HepG2 (cell line): ENCODE data around the gene PARS2. TPM values are rescaled to one million over a fixed set of nuclear protein-coding genes. Genes with fewer than 3 reads are reported as not detected.

ENCODE experiments used
- CC2D1A ChIP-seq: sonication (generic); formaldehyde crosslinking; IDR thresholded peaks from 2 replicates; pipeline ENCODE4 v1.8.1; 2023; ENCODE audit warnings: mild to moderate bottlenecking, missing genetic modification reagents
- FOXM1 ChIP-seq: sonication (generic); formaldehyde crosslinking; IDR thresholded peaks from 2 replicates; pipeline ENCODE4 v1.5.0; 2020; ENCODE audit warnings: missing genetic modification reagents
- GZF1 ChIP-seq: sonication (generic); formaldehyde crosslinking; IDR thresholded peaks from 2 replicates; pipeline ENCODE4 v1.5.1; 2020; ENCODE audit warnings: mild to moderate bottlenecking, missing genetic modification reagents
- KLF16 ChIP-seq, 2 experiments: sonication (generic) in 1 of 2; formaldehyde crosslinking in 1 of 2; IDR thresholded peaks; 2 replicates each; pipeline versions ENCODE4 v1.6.1 to v1.8.0; 2016 to 2023; ENCODE audit warnings: missing genetic modification reagents in 2 of 2, missing compliant biosample characterization in 1 of 2
- NCOR1 ChIP-seq: fragments of 200-600 bp; sonication (generic); IDR thresholded peaks from 2 replicates; pipeline ENCODE4 v1.7.0; 2017; ENCODE audit warnings: antibody characterized with exemption, low read length, borderline replicate concordance
- SNAI1 ChIP-seq: sonication (generic); formaldehyde crosslinking; IDR thresholded peaks from 2 replicates; pipeline ENCODE4 v1.5.0; 2020; ENCODE audit warnings: mild to moderate bottlenecking, missing genetic modification reagents, borderline replicate concordance
- ZBTB21 ChIP-seq: sonication (generic); formaldehyde crosslinking; IDR thresholded peaks from 2 replicates; pipeline ENCODE4 v1.4.0; 2020; ENCODE audit warnings: missing genetic modification reagents
- ZNF24 ChIP-seq: fragments of 450-650 bp; IDR thresholded peaks from 2 replicates; pipeline ENCODE4 v1.6.1; 2017; ENCODE audit warnings: antibody characterized with exemption, mild to moderate bottlenecking
- ZNF264 ChIP-seq: sonication (generic); formaldehyde crosslinking; IDR thresholded peaks from 2 replicates; pipeline ENCODE4 v1.4.0; 2020; ENCODE audit warnings: missing genetic modification reagents
- ZNF274 ChIP-seq: sonication (generic); formaldehyde crosslinking; IDR thresholded peaks from 2 replicates; pipeline ENCODE4 v1.5.1; 2020; ENCODE audit warnings: mild to moderate bottlenecking, missing genetic modification reagents
- ZNF3 ChIP-seq: IDR thresholded peaks from 2 replicates; pipeline ENCODE4 v1.7.0; 2017; ENCODE audit warnings: inconsistent platforms
- ZNF549 ChIP-seq: sonication (generic); formaldehyde crosslinking; IDR thresholded peaks from 2 replicates; pipeline ENCODE4 v1.5.0; 2020; ENCODE audit warnings: missing genetic modification reagents
- ZNF629 ChIP-seq: sonication (generic); formaldehyde crosslinking; conservative IDR thresholded peaks from 2 replicates; pipeline ENCODE4 v1.5.0; 2020; ENCODE audit warnings: missing genetic modification reagents
- ZNF746 ChIP-seq: sonication (generic); formaldehyde crosslinking; IDR thresholded peaks from 2 replicates; pipeline ENCODE4 v1.8.0; 2022; ENCODE audit warnings: mild to moderate bottlenecking, missing genetic modification reagents
- ZNF768 ChIP-seq: sonication (generic); formaldehyde crosslinking; IDR thresholded peaks from 2 replicates; pipeline ENCODE4 v1.4.0; 2020; ENCODE audit warnings: missing genetic modification reagents
- ZNF850 ChIP-seq: sonication (generic); formaldehyde crosslinking; conservative IDR thresholded peaks from 2 replicates; pipeline ENCODE4 v1.9.0; 2021; ENCODE audit warnings: mild to moderate bottlenecking, missing genetic modification reagents
- polyA plus RNA-seq, 8 experiments: library from polyadenylated mRNA; depleted of rRNA in 3 of 8; stranded (reverse) in 7 of 8; unstranded in 1 of 8; fragments of >200 nt; fragmentation: Illumina TruSeq in 4 of 8; extraction: Trizol in 4 of 8; gene quantifications; 2 replicates each; pipeline versions ENCODE4 v1.2.1 to v1.2.3, GENCODE V29; 2011 to 2016; ENCODE audit warnings: low read depth in 4 of 8, missing spikeins in 1 of 8, mixed read lengths in 1 of 8; ENCODE audit not compliant: insufficient read depth in 1 of 8
- total RNA-seq, 5 experiments: library from RNA; depleted of rRNA; stranded (reverse); fragments of >200 nt; fragmentation: Illumina TruSeq; extraction: Trizol; gene quantifications; 2 replicates each; pipeline ENCODE4 v1.2.3, GENCODE V29; 2016; ENCODE audit warnings: low read depth in 1 of 5
- TF ChIP-seq, protein P1 (sequence below): sonication (generic); formaldehyde crosslinking; IDR thresholded peaks from 2 replicates; pipeline ENCODE4 v1.5.1; 2020; ENCODE audit warnings: missing genetic modification reagents, mild to moderate bottlenecking, borderline replicate concordance
- TF ChIP-seq, protein P2 (sequence below): sonication (generic); formaldehyde crosslinking; IDR thresholded peaks from 2 replicates; pipeline ENCODE4 v1.5.1; 2020; ENCODE audit warnings: missing genetic modification reagents, mild to moderate bottlenecking, borderline replicate concordance
- TF ChIP-seq, protein P3 (sequence below): sonication (generic); formaldehyde crosslinking; IDR thresholded peaks from 2 replicates; pipeline ENCODE4 v1.4.0; 2020; ENCODE audit warnings: mild to moderate bottlenecking, missing genetic modification reagents
- TF ChIP-seq, protein P4 (sequence below): sonication (generic); formaldehyde crosslinking; conservative IDR thresholded peaks from 2 replicates; pipeline ENCODE4 v1.4.0; 2020; ENCODE audit warnings: missing genetic modification reagents

Gene PARS2
- total and polyA plus RNA-seq, 2 of the 13 experiments (the other 11 are each of a cell fraction or from before 2014, with no cell fraction given) = 2.4 to 4.6 TPM

DNA sequence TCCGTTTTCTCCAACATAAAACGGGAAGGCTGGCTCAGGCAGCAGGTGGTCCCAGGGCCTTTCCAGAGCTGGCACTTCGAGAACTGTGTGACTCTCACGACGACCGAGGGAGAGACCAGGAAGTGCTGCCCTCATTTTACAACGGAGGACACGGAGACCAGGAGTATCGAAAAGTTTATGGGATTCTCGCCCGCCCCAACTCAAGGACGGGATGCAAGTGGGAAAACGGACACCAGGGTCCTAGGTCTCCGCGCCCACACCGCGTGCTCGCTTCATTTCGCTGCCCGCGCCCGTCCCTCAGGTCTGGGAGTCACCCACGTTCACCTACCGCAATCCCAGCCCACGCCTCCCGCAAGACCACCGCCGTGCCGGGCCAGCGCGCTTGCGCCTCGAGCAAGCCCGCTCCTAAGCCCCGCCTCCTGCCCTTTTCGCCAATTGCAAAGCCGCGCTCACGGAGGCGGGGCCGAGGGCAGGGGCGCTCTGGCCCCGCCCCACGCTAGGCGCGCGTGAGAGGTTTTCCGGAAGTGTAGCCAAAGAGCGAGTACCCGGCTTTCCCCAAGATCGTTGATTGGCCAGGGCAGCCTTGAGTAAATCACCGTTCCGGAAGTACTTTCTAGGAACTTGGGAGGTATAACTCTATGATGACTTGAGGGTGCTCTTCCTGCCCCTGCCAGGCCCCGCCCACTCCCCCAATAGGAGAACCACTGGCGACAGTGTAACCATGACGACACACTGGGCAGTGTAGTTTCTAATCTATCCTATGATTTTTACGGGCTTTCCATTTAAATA, at the start of gene PARS2 (continued):
- TF ChIP-seq, protein P1, sequence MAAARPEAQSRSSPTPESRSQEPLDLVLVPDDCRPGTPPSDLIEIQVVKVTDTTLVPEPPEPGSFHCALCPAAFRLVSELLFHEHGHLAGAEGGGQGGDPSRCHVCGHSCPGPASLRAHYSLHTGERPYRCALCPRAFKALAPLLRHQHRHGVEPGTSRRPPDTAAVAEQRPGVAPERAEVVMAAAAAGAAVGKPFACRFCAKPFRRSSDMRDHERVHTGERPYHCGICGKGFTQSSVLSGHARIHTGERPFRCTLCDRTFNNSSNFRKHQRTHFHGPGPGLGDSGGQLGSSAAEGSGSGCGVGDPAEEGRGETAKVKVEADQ = peak; percentile 64; the same call in 1 of the 2 replicates
- TF ChIP-seq ZBTB21 (no peak), ZNF264 (no peak), ZNF850 (CRISPR knock-in tag) (no peak), ZNF768 (CRISPR knock-in tag) (peak; percentile 62; the same call in 1 of the 2 replicates), ZNF274 (CRISPR knock-in tag) (0 out of 2 replicates have a peak, but pooled peaks have one; percentile 54), KLF16 (CRISPR knock-in tag; IDR thresholded peaks at IDR 0.05) (peak in 1 of 2 experiments; percentile 49; a peak in 1 of 4 replicates), SNAI1 (CRISPR knock-in tag) (no peak), GZF1 (no peak), ZNF746 (CRISPR knock-in tag) (no peak; the same call in 1 of the 2 replicates), ZNF3 (CRISPR knock-in tag) (no peak), FOXM1 (CRISPR knock-in tag) (no peak), NCOR1 (no peak), CC2D1A (CRISPR knock-in tag) (no peak), ZNF24 (no peak), ZNF549 (CRISPR knock-in tag) (no peak), ZNF629 (CRISPR knock-in tag) (no peak)
- TF ChIP-seq, protein P2, sequence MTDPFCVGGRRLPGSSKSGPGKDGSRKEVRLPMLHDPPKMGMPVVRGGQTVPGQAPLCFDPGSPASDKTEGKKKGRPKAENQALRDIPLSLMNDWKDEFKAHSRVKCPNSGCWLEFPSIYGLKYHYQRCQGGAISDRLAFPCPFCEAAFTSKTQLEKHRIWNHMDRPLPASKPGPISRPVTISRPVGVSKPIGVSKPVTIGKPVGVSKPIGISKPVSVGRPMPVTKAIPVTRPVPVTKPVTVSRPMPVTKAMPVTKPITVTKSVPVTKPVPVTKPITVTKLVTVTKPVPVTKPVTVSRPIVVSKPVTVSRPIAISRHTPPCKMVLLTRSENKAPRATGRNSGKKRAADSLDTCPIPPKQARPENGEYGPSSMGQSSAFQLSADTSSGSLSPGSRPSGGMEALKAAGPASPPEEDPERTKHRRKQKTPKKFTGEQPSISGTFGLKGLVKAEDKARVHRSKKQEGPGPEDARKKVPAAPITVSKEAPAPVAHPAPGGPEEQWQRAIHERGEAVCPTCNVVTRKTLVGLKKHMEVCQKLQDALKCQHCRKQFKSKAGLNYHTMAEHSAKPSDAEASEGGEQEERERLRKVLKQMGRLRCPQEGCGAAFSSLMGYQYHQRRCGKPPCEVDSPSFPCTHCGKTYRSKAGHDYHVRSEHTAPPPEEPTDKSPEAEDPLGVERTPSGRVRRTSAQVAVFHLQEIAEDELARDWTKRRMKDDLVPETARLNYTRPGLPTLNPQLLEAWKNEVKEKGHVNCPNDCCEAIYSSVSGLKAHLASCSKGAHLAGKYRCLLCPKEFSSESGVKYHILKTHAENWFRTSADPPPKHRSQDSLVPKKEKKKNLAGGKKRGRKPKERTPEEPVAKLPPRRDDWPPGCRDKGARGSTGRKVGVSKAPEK (CRISPR knock-in tag) = no peak
- TF ChIP-seq, protein P3, sequence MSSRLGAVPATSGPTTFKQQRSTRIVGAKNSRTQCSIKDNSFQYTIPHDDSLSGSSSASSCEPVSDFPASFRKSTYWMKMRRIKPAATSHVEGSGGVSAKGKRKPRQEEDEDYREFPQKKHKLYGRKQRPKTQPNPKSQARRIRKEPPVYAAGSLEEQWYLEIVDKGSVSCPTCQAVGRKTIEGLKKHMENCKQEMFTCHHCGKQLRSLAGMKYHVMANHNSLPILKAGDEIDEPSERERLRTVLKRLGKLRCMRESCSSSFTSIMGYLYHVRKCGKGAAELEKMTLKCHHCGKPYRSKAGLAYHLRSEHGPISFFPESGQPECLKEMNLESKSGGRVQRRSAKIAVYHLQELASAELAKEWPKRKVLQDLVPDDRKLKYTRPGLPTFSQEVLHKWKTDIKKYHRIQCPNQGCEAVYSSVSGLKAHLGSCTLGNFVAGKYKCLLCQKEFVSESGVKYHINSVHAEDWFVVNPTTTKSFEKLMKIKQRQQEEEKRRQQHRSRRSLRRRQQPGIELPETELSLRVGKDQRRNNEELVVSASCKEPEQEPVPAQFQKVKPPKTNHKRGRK (CRISPR knock-in tag) = no peak
- TF ChIP-seq, protein P4, sequence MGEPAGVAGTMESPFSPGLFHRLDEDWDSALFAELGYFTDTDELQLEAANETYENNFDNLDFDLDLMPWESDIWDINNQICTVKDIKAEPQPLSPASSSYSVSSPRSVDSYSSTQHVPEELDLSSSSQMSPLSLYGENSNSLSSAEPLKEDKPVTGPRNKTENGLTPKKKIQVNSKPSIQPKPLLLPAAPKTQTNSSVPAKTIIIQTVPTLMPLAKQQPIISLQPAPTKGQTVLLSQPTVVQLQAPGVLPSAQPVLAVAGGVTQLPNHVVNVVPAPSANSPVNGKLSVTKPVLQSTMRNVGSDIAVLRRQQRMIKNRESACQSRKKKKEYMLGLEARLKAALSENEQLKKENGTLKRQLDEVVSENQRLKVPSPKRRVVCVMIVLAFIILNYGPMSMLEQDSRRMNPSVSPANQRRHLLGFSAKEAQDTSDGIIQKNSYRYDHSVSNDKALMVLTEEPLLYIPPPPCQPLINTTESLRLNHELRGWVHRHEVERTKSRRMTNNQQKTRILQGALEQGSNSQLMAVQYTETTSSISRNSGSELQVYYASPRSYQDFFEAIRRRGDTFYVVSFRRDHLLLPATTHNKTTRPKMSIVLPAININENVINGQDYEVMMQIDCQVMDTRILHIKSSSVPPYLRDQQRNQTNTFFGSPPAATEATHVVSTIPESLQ (CRISPR knock-in tag) = no peak
